Tibial nerve (tissue), 4 donors: ENCODE results near the gene RINL.

Experiments used
- EP300 ChIP-seq, 2 donors: sonication (generic); formaldehyde crosslinking; IDR thresholded peaks; one replicate each; pipeline ENCODE4 v1.6.1; 2017; ENCODE audit warnings: antibody characterized with exemption in 2 of 2, mild to moderate bottlenecking in 1 of 2
- POLR2A ChIP-seq, 2 donors: fragments of 450-650 bp; IDR thresholded peaks; one replicate each; pipeline ENCODE4 v1.6.1; 2017; ENCODE audit warnings: antibody characterized with exemption in 2 of 2, mild to moderate bottlenecking in 2 of 2, moderate library complexity in 2 of 2
- TF ChIP-seq, protein P1 (sequence below), 5 experiments: fragments of 200-600 bp in 3 of 5; fragments of 450-650 bp in 2 of 5; sonication (generic) in 3 of 5; IDR thresholded peaks; one replicate each; pipeline ENCODE4 v1.5.1; 2016 to 2019; ENCODE audit warnings: antibody characterized with exemption in 5 of 5, mild to moderate bottlenecking in 3 of 5, moderate library complexity in 2 of 5

DNA sequence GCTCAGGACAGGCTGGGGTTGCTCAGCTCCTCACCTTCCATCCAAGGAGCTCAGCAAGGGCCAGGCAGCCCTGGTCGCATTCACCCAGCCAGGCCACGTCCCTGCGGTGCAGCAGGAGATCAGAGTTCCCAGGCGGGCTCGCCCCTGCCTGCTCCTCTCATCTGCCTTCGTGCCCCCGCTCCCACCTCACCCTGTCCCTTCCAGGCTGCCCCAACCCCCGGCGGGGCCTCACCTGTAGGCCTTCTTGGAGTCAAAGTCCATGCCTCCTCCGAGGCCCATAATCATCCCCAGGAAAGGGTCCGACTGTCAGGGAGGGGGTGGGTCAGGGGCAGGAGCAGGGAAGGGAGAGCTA is 1.3 kb upstream of the RINL start:
- TF ChIP-seq, protein P1, sequence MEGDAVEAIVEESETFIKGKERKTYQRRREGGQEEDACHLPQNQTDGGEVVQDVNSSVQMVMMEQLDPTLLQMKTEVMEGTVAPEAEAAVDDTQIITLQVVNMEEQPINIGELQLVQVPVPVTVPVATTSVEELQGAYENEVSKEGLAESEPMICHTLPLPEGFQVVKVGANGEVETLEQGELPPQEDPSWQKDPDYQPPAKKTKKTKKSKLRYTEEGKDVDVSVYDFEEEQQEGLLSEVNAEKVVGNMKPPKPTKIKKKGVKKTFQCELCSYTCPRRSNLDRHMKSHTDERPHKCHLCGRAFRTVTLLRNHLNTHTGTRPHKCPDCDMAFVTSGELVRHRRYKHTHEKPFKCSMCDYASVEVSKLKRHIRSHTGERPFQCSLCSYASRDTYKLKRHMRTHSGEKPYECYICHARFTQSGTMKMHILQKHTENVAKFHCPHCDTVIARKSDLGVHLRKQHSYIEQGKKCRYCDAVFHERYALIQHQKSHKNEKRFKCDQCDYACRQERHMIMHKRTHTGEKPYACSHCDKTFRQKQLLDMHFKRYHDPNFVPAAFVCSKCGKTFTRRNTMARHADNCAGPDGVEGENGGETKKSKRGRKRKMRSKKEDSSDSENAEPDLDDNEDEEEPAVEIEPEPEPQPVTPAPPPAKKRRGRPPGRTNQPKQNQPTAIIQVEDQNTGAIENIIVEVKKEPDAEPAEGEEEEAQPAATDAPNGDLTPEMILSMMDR (IDR thresholded peaks at IDR 0.05), result no peak
- TF ChIP-seq EP300 (IDR thresholded peaks at IDR 0.05) (no peak), POLR2A (IDR thresholded peaks at IDR 0.05) (no peak)
